Upper lobe of left lung (tissue), 4 donors: Measurements from ENCODE around the gene AGBL1.

Experiments
- CTCF ChIP-seq, 6 experiments: fragments of 450-650 bp in 4 of 6; fragments of 200-600 bp in 2 of 6; sonication (generic) in 2 of 6; IDR thresholded peaks; one replicate each; pipeline ENCODE4 v1.5.1; 2016 to 2019; ENCODE audit warnings: antibody characterized with exemption in 6 of 6
- POLR2A ChIP-seq, 4 donors: fragments of 450-650 bp; IDR thresholded peaks; one replicate each; pipeline ENCODE4 v1.5.1; 2016 to 2017; ENCODE audit warnings: antibody characterized with exemption in 4 of 4, mild to moderate bottlenecking in 2 of 4
- POLR2AphosphoS5 ChIP-seq, 2 donors: sonication (generic); formaldehyde crosslinking; IDR thresholded peaks; one replicate each; pipeline ENCODE4 v1.5.1; 2017; ENCODE audit warnings: antibody characterized with exemption in 2 of 2

GRCh38 chr15:86714241-86714640, 634.6 kb downstream of the AGBL1 start:
- TF ChIP-seq CTCF (IDR thresholded peaks at IDR 0.05) (no peak), POLR2A (IDR thresholded peaks at IDR 0.05) (no peak), POLR2AphosphoS5 (IDR thresholded peaks at IDR 0.05) (no peak)
